ENCODE measurements around the gene PLEKHG4B. TPM values are rescaled to one million over a fixed set of nuclear protein-coding genes. Genes with fewer than 3 reads are reported as not detected.
"Not testable (repeated sequence)": the region's sequence is repeated elsewhere in the genome, so short reads cannot be mapped to it uniquely, and the experiment has no call there.

Gene PLEKHG4B
- total RNA-seq, 1 experiment from 2014 or later, result 1.2 TPM

GRCh38 chr5:163338-163620, 71.3 kb downstream of the PLEKHG4B start:
- Histone ChIP-seq H3K9me3 (ENCODE audit: low read length) (no peaks in the 10 kb centered on the region), H3F3A (ENCODE audit: low read length, unreplicated experiment) (peaks cover 3% of the 10 kb centered on the region), H3K79me2 (ENCODE audit: low read length) (no peaks in the 10 kb centered on the region), H3K27ac (ENCODE audit: low read length) (no peak overlapping the region), H3K4me3 (ENCODE audit: low read length) (no peak overlapping the region), H4K20me1 (ENCODE audit: low read length) (no peaks in the 10 kb centered on the region), H3K4me2 (ENCODE audit: low read length) (no peak overlapping the region), H3K27me3 (ENCODE audit: low read length) (no peaks in the 10 kb centered on the region), H3K36me3 (ENCODE audit: low read depth, low read length) (no peaks in the 10 kb centered on the region), H3K9ac (ENCODE audit: low read length) (no peak overlapping the region), H3K4me1 (ENCODE audit: insufficient read depth, low read length) (peaks cover 24% of the 10 kb centered on the region), H3K9me2 (replicated peaks; ENCODE audit: low read length) (no peaks in the 10 kb centered on the region), H2AFZ (ENCODE audit: low read length) (no peak overlapping the region)
- no peak for TF ChIP-seq CTCF (conservative IDR thresholded peaks at IDR 0.05; ENCODE audit: low read depth, low read length)
- no peak for TF ChIP-seq EZH2 (IDR thresholded peaks at IDR 0.05; ENCODE audit: low read length, unreplicated experiment)
- TF ChIP-seq EZH2phosphoT487 (IDR thresholded peaks at IDR 0.05; ENCODE audit: borderline replicate concordance, low read length), result no peak
- CTCF ChIA-PET, result no interaction called here
- ATAC-seq (no peak), DNase-seq (no peak)
- POLR2A ChIA-PET (ENCODE audit: unreplicated experiment), result no interaction called here
- intact Hi-C loops (cut with micrococcal nuclease), result no loop called here
- no TSS peak for BruUV-seq (replicated peaks)

- Histone ChIP-seq H3K9me3 (ENCODE audit: low read length) (no peaks in the 10 kb centered on the region), H3K4me2 (ENCODE audit: low read length) (no peak overlapping the region), H3K27ac (ENCODE audit: low read length) (no peak overlapping the region), H3K36me3 (ENCODE audit: low read depth, low read length) (no peaks in the 10 kb centered on the region), H3K9me2 (replicated peaks; ENCODE audit: low read length) (no peaks in the 10 kb centered on the region), H4K20me1 (ENCODE audit: low read length) (no peaks in the 10 kb centered on the region), H3K4me3 (ENCODE audit: low read length) (no peak overlapping the region), H3K79me2 (ENCODE audit: low read length) (no peaks in the 10 kb centered on the region), H2AFZ (ENCODE audit: low read length) (no peak overlapping the region), H3K4me1 (ENCODE audit: insufficient read depth, low read length) (peaks cover 29% of the 10 kb centered on the region), H3F3A (ENCODE audit: low read length, unreplicated experiment) (peaks cover 3% of the 10 kb centered on the region), H3K27me3 (ENCODE audit: low read length) (no peaks in the 10 kb centered on the region), H3K9ac (ENCODE audit: low read length) (no peak overlapping the region)
- no TSS peak for BruUV-seq (replicated peaks)
- POLR2A ChIA-PET (ENCODE audit: unreplicated experiment), result no interaction called here
- ATAC-seq (no peak), DNase-seq (no peak)
- intact Hi-C loops (cut with micrococcal nuclease), result no loop called here
- CTCF ChIA-PET, result no interaction called here
- TF ChIP-seq EZH2phosphoT487 (IDR thresholded peaks at IDR 0.05; ENCODE audit: borderline replicate concordance, low read length) (no peak), CTCF (conservative IDR thresholded peaks at IDR 0.05; ENCODE audit: low read depth, low read length) (no peak), EZH2 (IDR thresholded peaks at IDR 0.05; ENCODE audit: low read length, unreplicated experiment) (no peak)
Measured at GRCh38 chr5:163841-164240, 71.9 kb downstream of the PLEKHG4B start.

GRCh38 chr5:164244-164643, 72.3 kb downstream of the PLEKHG4B start:
- Histone ChIP-seq H3K4me2 (ENCODE audit: low read length) (no peak overlapping the region), H3K36me3 (ENCODE audit: low read depth, low read length) (no peaks in the 10 kb centered on the region), H3K4me3 (ENCODE audit: low read length) (no peak overlapping the region), H3K27ac (ENCODE audit: low read length) (no peak overlapping the region), H3K27me3 (ENCODE audit: low read length) (no peaks in the 10 kb centered on the region), H3K9ac (ENCODE audit: low read length) (no peak overlapping the region), H3K9me2 (replicated peaks; ENCODE audit: low read length) (no peaks in the 10 kb centered on the region), H4K20me1 (ENCODE audit: low read length) (no peaks in the 10 kb centered on the region), H3F3A (ENCODE audit: low read length, unreplicated experiment) (peaks cover 3% of the 10 kb centered on the region), H3K4me1 (ENCODE audit: insufficient read depth, low read length) (peaks cover 29% of the 10 kb centered on the region), H2AFZ (ENCODE audit: low read length) (no peak overlapping the region), H3K9me3 (ENCODE audit: low read length) (no peaks in the 10 kb centered on the region), H3K79me2 (ENCODE audit: low read length) (no peaks in the 10 kb centered on the region)
- intact Hi-C loops (cut with micrococcal nuclease), result no loop called here
- CTCF ChIA-PET, result no interaction called here
- DNase-seq (no peak), ATAC-seq (no peak)
- POLR2A ChIA-PET (ENCODE audit: unreplicated experiment), result no interaction called here
- TF ChIP-seq EZH2phosphoT487 (IDR thresholded peaks at IDR 0.05; ENCODE audit: borderline replicate concordance, low read length), result no peak
- no peak for TF ChIP-seq EZH2 (IDR thresholded peaks at IDR 0.05; ENCODE audit: low read length, unreplicated experiment)
- no peak for TF ChIP-seq CTCF (conservative IDR thresholded peaks at IDR 0.05; ENCODE audit: low read depth, low read length)
- no TSS peak for BruUV-seq (replicated peaks)

GRCh38 chr5:164783-165182, 72.8 kb downstream of the PLEKHG4B start:
- H3K27ac ChIP-seq (ENCODE audit: low read length); BruUV-seq (replicated peaks); ATAC-seq; H3K9ac ChIP-seq (ENCODE audit: low read length); H4K20me1 ChIP-seq (ENCODE audit: low read length); H2AFZ ChIP-seq (ENCODE audit: low read length); CTCF ChIA-PET; H3K36me3 ChIP-seq (ENCODE audit: low read depth, low read length); H3K79me2 ChIP-seq (ENCODE audit: low read length); H3K4me3 ChIP-seq (ENCODE audit: low read length); DNase-seq; intact Hi-C loops (cut with micrococcal nuclease); H3K4me2 ChIP-seq (ENCODE audit: low read length); POLR2A ChIA-PET (ENCODE audit: unreplicated experiment); H3K27me3 ChIP-seq (ENCODE audit: low read length); H3F3A ChIP-seq (ENCODE audit: low read length, unreplicated experiment); H3K9me3 ChIP-seq (ENCODE audit: low read length); H3K9me2 ChIP-seq (replicated peaks; ENCODE audit: low read length): not testable (repeated sequence)
- H3K4me1 ChIP-seq (ENCODE audit: insufficient read depth, low read length), result peaks cover 29% of the 10 kb centered on the region
